Activated CD4-positive, CD25-positive, alpha-beta regulatory T cell treated with anti-CD3 and anti-CD28 coated beads, Interleukin-2, amount 50 U/mL, for 72 hours (primary cell): ENCODE data around the gene KCTD2.

Source experiments
- DNase-seq: peaks from one replicate; pipeline ENCODE4 v3.0.0; 2021

Gene KCTD2

GRCh38 chr17:75102385-75102821 lies 55.4 kb downstream of the KCTD2 start:
- no peak for DNase-seq

GRCh38 chr17:75103601-75104554 lies 56.9 kb downstream of the KCTD2 start:
- DNase-seq: no peak

- DNase-seq: no peak
These were observed 58.4 kb downstream of the KCTD2 start for GRCh38 chr17:75105126-75106080.

- no peak for DNase-seq
These were observed 61.2 kb downstream of the KCTD2 start for GRCh38 chr17:75108193-75108592.

DNA sequence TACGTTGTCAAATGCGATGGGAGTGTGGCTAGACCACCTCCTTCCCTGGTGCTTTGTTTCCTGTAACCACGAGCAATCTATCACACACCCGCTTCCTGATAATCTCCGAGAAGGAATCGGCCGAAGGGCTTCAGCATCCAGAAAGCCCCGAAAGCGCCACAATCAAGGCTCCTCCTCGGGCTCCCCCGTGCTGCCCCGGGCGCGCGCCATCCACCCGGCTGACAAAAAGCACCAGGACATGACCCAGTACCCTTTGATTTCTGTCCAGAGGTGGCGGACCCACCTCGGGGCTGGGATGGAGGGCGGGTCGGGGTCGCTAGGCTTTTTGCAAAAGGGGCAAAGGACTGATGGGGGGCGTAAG lies 62.0 kb downstream of the KCTD2 start:
- no peak for DNase-seq

GRCh38 chr17:75109407-75110233 lies 62.6 kb downstream of the KCTD2 start, which contains the start of gene ARMC7:
TSS of gene ARMC7 (plus strand) at chr17:75109969. CDS start at chr17:75110289, 320 bp downstream.
- DNase-seq: peak; percentile 94

- DNase-seq: peak; percentile 39
These were observed 63.4 kb downstream of the KCTD2 start for GRCh38 chr17:75110234-75110937.

DNA sequence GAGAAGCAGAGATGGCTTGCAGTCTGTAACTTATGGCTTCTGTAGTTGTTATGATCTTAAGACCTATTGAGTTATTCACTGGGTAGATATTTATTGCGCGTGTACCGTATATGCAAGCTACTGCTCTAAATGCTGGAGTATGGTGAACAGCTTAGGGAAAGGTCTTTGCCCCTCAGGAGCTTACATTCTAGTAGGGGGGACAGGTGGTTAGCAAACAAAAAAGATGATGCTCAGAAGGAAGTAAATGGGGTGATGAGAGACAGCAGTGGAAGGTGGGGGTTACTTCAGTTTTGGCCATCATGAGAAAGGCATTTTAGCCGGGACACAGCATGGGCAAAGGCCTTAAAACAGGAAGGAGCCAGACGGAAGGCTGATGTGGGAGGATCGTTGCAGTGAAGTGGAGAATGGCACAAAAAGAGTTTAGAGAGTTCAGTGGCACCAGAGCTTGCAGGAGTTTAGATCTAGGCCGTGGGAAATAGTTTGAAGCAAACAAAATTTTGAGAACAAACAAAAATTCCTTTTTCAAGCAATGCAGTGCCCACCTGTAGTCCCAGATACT lies 64.8 kb downstream of the KCTD2 start:
- DNase-seq: no peak

- peak; percentile 84 for DNase-seq
These were observed 67.0 kb downstream of the KCTD2 start for GRCh38 chr17:75113798-75114551.

DNA sequence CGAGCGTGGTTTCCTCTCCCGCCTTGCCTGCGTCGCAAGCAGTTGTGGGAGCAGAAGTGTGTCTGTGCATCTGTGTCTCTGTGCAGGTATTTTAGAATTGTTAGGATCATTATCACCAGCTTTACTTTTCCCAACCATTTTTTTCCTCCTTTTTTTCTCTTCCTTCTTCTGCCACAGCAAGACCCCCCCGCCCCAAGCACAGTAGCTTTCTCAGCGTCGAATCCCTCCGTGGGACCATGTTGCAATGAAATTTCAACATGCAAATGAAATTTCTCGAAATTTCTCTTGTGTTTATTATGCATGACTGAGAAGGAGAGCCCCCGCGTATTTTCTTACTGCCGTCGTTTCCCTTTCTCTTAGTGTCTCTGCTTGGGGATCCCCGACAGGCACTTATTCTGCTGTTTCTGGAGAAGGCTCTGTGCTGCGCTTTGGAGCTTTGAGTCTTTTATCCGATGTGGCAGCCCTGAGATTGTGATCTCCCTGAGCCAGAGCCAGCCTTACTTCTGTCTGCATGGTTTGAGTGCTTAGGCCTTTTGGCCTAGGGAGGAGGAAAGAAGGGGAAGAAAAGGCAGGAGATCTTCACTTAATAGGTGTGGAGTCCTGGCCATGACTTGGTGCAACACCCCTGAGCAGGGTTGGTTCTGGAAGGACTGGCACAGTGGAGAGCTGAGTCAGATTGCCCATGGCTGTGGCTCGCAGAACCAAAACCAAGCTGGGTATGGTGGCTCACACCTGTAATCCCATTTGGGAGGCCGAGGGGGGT lies 67.7 kb downstream of the KCTD2 start:
- no peak for DNase-seq
